Tongue (tissue), 2 donors: ENCODE data around the gene GRHL3. TPM values are rescaled to one million over a fixed set of nuclear protein-coding genes. Genes with fewer than 3 reads are reported as not detected.
A peak's percentile ranks its signal among the peaks of the same experiment; 100 is the strongest.

Experiments used
- DNase-seq: peaks from one replicate; pipeline ENCODE4 v3.0.0-alpha.2; 2015
- total RNA-seq: library from RNA; depleted of rRNA; stranded (reverse); fragments of >200 nt; gene quantifications from one replicate; pipeline ENCODE4 v1.2.3, GENCODE V29; 2014

The GRHL3 gene
- total RNA-seq, 1 donor from 2014 or later, result 26.8 TPM

- DNase-seq, result no peak
Observed at GRCh38 chr1:24343412-24344089, 24.4 kb downstream of the GRHL3 start.

DNA sequence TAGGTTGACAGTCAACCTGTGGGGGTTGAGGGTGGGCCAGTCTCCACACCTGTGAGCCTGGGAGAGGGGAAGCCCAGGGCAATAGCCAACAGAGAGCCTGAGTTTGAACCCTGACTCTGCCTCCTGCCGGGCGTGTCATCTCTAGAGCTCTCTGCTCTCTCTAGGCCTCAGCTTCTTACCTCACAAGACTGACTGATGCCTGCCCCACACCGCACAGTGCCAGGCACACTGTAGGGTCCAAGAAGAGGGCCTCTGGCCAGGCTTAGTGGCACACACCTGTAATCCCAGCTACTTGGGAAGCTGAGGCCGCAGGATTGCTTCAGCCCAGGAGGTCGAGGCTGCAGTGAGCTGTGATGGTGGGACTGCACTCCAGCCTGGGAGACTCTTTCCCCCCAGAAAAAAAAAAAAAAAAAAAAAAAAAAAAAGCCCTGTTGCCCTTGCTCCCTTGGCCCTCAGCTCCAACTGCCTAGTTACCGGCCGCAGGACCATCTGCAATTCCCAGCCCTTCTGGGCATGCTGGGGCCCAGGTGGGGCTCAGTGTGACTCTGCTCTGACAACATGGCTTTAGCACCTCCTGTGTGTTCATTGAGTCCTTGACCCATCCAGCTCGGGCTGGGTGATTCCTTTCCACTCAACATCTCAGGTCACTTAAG, 25.1 kb downstream of the GRHL3 start:
- DNase-seq, result no peak

- no peak for DNase-seq
Observed at GRCh38 chr1:24345334-24345733, 26.2 kb downstream of the GRHL3 start.

- DNase-seq, result no peak
Observed at GRCh38 chr1:24347159-24347934, 28.2 kb downstream of the GRHL3 start.

- DNase-seq, result no peak
Observed at GRCh38 chr1:24348196-24348595, 29.0 kb downstream of the GRHL3 start.

GRCh38 chr1:24349891-24350290, 30.7 kb downstream of the GRHL3 start:
- no peak for DNase-seq

DNA sequence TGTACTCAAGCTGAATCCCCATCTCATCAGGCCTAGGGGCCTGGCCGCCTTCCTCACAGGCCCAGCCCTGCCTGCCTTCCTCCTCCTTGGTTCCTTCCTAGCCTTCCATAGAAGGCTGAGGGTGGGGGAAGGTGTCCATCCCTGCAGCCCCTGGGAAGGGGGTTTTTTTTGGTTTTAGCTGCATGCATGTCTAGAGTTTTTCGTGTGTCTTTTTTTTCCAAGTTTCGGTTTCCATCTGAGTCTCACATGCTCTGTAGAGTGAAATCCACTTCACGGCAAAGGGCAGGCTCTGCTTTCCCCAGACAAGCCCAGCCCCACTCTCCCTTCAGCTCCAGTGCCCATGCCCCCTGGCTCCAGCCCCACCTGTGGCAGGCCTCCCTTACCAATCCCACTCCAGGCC, 32.1 kb downstream of the GRHL3 start:
- no peak for DNase-seq

DNA sequence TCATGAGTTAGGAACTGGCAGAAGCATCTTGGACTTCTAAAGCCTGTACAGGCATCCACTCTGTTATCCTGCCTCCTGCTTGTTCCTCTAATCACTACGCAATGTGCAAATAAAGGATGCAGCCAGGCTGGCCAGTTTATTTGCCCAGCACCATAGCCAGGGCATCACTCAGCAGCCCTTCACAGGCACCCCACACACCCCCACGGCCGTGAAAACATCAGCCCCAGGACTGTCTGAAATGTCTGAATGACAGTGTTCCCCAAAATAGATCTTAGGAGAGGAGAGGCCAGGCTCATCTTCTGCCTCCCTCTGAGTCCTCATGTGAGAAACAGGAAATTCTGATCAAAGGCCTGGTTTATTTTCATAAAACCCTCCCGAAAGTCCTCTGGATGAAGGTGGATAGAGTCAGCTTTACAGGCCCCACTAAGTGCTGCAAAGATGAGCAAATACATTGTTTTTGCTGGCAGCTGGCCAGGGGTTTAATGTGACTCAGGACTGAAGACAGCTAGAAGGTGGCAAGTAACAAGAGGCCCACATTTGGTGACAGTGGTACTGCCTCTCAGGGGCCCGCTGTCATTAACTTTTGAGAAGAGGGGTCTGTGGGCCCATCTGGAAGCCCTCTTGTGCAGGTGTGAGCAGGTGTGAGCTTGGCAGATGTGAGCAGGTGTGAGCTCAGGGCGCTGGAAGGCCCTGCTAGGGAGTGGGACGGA, 32.9 kb downstream of the GRHL3 start:
- DNase-seq, result no peak

DNA sequence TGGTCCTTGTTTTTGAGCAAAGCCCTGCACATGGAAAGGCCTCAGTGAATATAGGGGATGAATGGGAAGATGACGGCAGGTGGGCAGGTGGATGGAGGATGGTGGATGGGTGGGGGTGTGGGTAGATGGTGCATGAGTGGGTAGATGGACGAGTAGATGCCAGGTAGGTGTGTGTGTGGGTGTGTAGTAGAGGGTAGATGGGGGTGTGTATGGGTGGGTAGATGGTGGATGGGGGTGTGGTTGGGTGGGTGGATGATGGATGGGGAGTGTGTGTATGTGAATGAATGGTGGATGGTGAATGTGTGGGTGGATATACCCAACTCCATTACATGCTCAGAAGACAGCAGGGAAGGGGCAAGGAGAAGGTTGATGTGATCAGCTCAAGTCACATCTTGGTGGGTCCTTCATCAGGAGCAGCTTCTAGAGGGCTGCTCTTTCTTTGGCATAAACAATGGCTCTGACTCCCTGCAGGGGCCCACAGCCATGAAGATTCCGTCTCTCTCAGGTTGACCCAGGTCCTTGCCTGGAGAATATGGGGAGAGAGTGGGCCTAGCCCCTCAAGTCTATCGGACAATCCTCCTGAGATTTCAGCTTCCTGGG, 34.2 kb downstream of the GRHL3 start:
- DNase-seq, result no peak

DNA sequence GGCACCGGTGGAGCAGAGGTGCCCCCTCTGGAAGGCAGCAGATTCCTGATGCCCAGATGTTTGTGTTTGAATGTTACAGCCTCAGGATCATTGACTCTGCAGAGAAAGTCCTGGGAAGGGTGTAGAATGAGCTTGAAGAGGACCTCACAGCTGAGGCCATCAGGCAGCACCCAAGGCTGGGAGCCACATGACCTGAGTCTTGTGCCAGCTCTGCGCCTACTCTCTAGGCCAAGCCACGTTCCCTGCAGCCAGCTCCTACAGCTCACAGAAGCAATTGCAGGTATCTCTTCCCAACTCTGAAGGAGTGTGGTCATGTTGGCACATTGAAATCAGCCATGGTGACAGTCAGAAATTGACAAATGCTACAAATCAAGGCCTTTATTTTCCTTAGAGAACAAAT, 36.3 kb downstream of the GRHL3 start:
- no peak for DNase-seq

GRCh38 chr1:24357038-24357437, 37.9 kb downstream of the GRHL3 start:
- DNase-seq, result no peak

- DNase-seq, result no peak
Observed at GRCh38 chr1:24360681-24361080, 41.5 kb downstream of the GRHL3 start.

GRCh38 chr1:24361811-24362210, 42.7 kb downstream of the GRHL3 start:
- no peak for DNase-seq

- no peak for DNase-seq
Observed at GRCh38 chr1:24362396-24362795, 43.2 kb downstream of the GRHL3 start.

DNA sequence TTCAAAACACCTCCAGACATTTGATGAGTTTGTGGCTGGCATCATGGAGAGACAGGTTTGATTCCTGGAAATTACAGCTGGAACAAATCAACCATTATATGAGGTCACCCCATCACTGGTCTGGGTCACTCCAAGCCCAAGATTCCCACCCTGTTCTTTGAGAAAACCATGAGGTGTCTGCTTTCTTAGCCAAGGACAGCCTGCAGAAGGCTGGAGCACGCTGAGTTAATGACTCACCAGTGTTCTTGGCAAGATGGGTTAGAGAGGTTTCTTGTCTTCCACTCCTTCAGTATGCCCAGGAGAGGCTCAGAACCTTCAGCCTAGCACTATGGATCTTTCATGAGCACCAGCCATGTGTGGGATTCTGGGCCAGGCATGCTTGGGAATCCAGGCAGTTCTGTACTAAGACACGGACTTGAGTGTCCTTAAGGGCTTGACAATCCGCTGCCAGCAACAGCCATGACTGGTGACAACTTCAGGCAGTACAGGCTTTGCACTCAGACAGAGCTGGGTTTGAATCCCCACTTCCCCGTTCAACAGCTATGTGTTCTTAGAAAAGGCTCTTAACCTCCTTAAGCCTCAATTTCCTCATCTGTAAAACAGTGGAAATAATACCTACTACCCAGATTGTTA, 43.9 kb downstream of the GRHL3 start:
- DNase-seq, result no peak

DNA sequence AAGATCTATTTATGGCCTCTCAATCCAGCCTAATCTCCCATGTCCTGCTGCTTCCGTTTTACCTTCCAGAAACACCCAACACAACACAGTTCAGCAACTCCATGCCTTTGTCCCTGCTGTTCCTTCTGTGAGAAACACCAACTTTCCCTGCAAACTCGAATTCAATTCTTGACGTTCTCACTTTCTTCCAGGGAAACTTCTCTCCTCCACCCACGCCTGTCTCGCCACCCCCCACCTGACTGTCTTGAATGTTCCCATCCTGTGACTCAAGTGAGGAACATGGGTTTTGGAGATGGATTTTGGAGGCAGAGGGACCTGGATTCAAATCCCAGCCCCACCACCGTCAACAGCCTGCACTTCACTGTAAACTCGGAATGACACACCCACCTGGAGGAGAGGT, 44.8 kb downstream of the GRHL3 start:
- DNase-seq, result no peak

GRCh38 chr1:24364605-24364974, 45.4 kb downstream of the GRHL3 start:
- no peak for DNase-seq

DNA sequence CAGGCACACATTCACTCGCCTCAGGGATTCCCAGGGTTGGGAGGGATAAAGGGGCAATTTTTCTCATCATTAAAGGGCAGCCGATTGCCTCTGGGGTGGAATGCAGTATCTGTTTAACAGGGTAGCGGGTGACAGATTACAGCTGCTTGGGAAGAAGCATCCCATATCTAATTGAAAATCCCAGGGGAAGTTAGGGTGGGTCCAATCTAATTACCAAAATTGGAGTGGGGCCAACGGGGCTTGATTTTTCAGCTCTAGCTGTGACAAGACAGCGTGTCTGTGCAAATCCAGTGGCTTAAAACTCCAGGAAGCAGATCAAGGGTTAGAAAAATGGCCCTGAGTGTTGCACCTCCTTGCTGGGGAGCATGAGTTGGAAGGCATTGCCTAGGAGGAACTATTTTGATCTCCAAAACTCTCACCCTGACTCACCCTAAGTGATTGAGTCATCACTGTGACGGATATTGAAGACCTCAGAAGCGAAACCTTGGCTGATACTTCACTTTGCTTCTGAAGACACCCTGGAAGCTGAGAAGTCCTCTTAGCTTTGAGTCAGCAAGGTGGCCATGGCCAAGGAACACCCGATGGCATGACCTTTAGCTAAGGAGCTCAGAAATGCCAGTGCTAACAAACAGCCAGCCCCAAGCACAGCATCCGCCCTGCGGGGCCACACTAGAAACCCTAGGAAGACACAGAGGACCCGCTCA, 46.0 kb downstream of the GRHL3 start:
- DNase-seq, result peak; percentile 64

DNA sequence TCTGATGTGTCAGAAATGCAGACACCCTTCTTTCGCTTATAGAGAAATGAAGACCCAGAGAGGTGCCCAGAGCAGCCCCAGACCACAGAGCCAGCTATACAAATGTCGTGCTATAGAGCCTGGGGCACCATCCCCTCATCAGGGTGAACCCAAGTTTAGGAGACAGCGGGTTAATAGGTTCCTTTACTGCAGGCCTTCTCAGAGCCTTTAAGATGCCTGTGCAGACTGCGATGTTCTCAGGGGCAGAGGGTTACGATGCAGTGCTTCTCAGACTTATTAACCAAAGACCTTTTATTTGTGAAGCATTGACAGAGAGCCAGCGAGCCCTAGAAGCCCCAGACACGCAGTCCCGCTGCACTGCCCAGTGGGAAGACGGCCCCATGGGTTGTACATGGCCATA, 47.5 kb downstream of the GRHL3 start:
- DNase-seq, result no peak

DNA sequence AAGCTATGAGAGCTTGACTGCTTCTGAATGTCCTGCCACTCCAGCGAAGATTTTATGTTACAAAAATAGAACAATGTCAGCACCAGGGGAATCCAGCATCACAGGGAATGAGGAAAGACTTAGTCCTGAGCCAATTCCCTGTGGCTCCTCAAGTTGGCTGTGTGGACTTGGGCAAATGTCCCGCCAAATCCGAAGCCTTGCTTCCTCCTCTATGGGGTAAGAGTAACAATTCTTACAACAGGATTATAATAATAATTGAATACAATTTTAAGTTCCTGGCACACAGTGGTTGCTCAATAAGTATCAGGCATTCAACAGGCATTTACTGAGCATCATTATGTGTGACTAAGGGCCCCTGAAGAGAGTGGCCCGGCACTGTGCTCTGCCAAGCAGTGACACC, 50.0 kb downstream of the GRHL3 start:
- no peak for DNase-seq

- no peak for DNase-seq
Observed at GRCh38 chr1:24369801-24370200, 50.6 kb downstream of the GRHL3 start.
